Activated CD4-positive, alpha-beta T cell treated with anti-CD3 and anti-CD28 coated beads, Interleukin-2, Interleukin-4, amounts not matched to agents 100 ng/mL and 50 ng/mL, durations not matched to agents 16 hours and 8 hours (primary cell): ENCODE measurements around the gene NR0B2.
"Not testable (repeated sequence)": the region's sequence is repeated elsewhere in the genome, so short reads cannot be mapped to it uniquely, and the experiment has no call there.

Source experiments
- DNase-seq: peaks from one replicate; pipeline ENCODE4 v3.0.0-alpha.2; 2020; ENCODE audit warnings: low spot score

The NR0B2 gene

GRCh38 chr1:26913754-26914619 is at the start of gene NR0B2:
TSS of gene NR0B2 (minus strand) at chr1:26913975. CDS start at chr1:26913940, 35 bp downstream.
- no peak for DNase-seq

- DNase-seq = peak; percentile 6
Measured at GRCh38 chr1:26961826-26962225, 48.1 kb upstream of the NR0B2 start.

- DNase-seq = no peak
Measured at GRCh38 chr1:26960625-26960966, 46.8 kb upstream of the NR0B2 start.

- DNase-seq = no peak
Measured at GRCh38 chr1:26959722-26960624, 46.2 kb upstream of the NR0B2 start, which contains the start of gene KDF1. TSS of gene KDF1 (minus strand) at chr1:26960468. CDS start at chr1:26952380, 8,088 bp downstream.

- DNase-seq = no peak
Measured at GRCh38 chr1:26959270-26959669, 45.5 kb upstream of the NR0B2 start.

GRCh38 chr1:26957306-26957705 is 43.5 kb upstream of the NR0B2 start:
- DNase-seq = no peak

- no peak for DNase-seq
Measured at GRCh38 chr1:26956321-26956720, 42.5 kb upstream of the NR0B2 start.

- no peak for DNase-seq
Measured at GRCh38 chr1:26953374-26953773, 39.6 kb upstream of the NR0B2 start.

GRCh38 chr1:26951821-26952497 is 38.2 kb upstream of the NR0B2 start:
- no peak for DNase-seq

- no peak for DNase-seq
Measured at GRCh38 chr1:26951216-26951615, 37.4 kb upstream of the NR0B2 start.

GRCh38 chr1:26950602-26951001 is 36.8 kb upstream of the NR0B2 start:
- DNase-seq = no peak

GRCh38 chr1:26949926-26950319 is 36.1 kb upstream of the NR0B2 start:
- DNase-seq = no peak

GRCh38 chr1:26949266-26949925 is 35.6 kb upstream of the NR0B2 start:
- DNase-seq = no peak

GRCh38 chr1:26948725-26949057 is 34.9 kb upstream of the NR0B2 start:
- not testable (repeated sequence) for DNase-seq

GRCh38 chr1:26946270-26946669 is 32.5 kb upstream of the NR0B2 start:
- no peak for DNase-seq

GRCh38 chr1:26945728-26946127 is 32.0 kb upstream of the NR0B2 start:
- no peak for DNase-seq

- no peak for DNase-seq
Measured at GRCh38 chr1:26945138-26945537, 31.4 kb upstream of the NR0B2 start.

GRCh38 chr1:26942656-26943055 is 28.9 kb upstream of the NR0B2 start:
- DNase-seq = no peak

GRCh38 chr1:26941311-26941710 is 27.5 kb upstream of the NR0B2 start:
- DNase-seq = no peak

GRCh38 chr1:26938659-26939025 is 24.9 kb upstream of the NR0B2 start:
- no peak for DNase-seq

- no peak for DNase-seq
Measured at GRCh38 chr1:26938004-26938658, 24.4 kb upstream of the NR0B2 start.
